Subcutaneous abdominal adipose tissue (tissue), 5 donors: ENCODE data around the gene BCORL1.

Source experiments
- H3K27ac ChIP-seq: one replicate; pipeline ENCODE4 v1.7.0; 2013; ENCODE audit warnings: low read depth, mild to moderate bottlenecking, inconsistent platforms, low read length, moderate library complexity
- H3K27me3 ChIP-seq, 5 donors: one replicate each; pipeline ENCODE4 v1.7.0; 2013; ENCODE audit warnings: low read length in 5 of 5, inconsistent platforms in 1 of 5; ENCODE audit not compliant: control insufficient read depth in 5 of 5, insufficient read depth in 4 of 5
- H3K36me3 ChIP-seq, 5 donors: one replicate each; pipeline ENCODE4 v1.7.0; 2013; ENCODE audit warnings: low read length in 5 of 5; ENCODE audit not compliant: control insufficient read depth in 5 of 5, insufficient read depth in 5 of 5
- H3K4me1 ChIP-seq, 5 donors: one replicate each; pipeline ENCODE4 v1.7.0; 2013; ENCODE audit warnings: low read length in 5 of 5, mild to moderate bottlenecking in 3 of 5, moderate library complexity in 1 of 5; ENCODE audit not compliant: control insufficient read depth in 5 of 5, insufficient read depth in 5 of 5
- H3K4me3 ChIP-seq, 5 donors: one replicate each; pipeline ENCODE4 v1.7.0; 2013; ENCODE audit warnings: low read length in 5 of 5, low read depth in 1 of 5
- H3K9ac ChIP-seq, 5 donors: one replicate each; pipeline ENCODE4 v1.7.0; 2013; ENCODE audit warnings: low read length in 5 of 5, mild to moderate bottlenecking in 4 of 5, moderate library complexity in 3 of 5
- H3K9me3 ChIP-seq, 5 donors: one replicate each; pipeline ENCODE4 v1.7.0; 2013; ENCODE audit warnings: low read length in 5 of 5; ENCODE audit not compliant: control insufficient read depth in 5 of 5
- donor health status: healthy.
- donor health status: healthy.
- donor health status: healthy.
- donor health status: healthy.
- donor health status: healthy.

Gene BCORL1

GRCh38 chrX:129982300-129983251 lies at the start of gene BCORL1:
Gene BCORL1 (plus strand): TSS chrX:129982635. CDS start chrX:130005232, 22,597 bp downstream.
- Histone ChIP-seq H3K4me3 (peak within 1 kb of the TSS in 4 of 5 donors; percentile 65 to 69 (median 66)), H3K9me3 (no peaks in the 10 kb centered on the region), H3K9ac (peak within 1 kb of the TSS in 4 of 5 donors; percentile 51 to 77 (median 60)), H3K27ac (no peak within 1 kb of the TSS), H3K27me3 (peaks cover 0 to 3% (median 2%) of the 10 kb centered on the region in 5 donors), H3K36me3 (no peaks in the 10 kb centered on the region), H3K4me1 (peaks cover 0 to 20% (median 13%) of the 10 kb centered on the region in 5 donors)

GRCh38 chrX:129932821-129933321 lies 49.6 kb upstream of the BCORL1 start:
- no peak overlapping the region for H3K9ac ChIP-seq
- H3K27me3 ChIP-seq = peaks cover 0 to 6% (median 3%) of the 10 kb centered on the region in 5 donors
- H3K27ac ChIP-seq = no peak overlapping the region

GRCh38 chrX:129933700-129934099 lies 48.7 kb upstream of the BCORL1 start:
- H3K27ac ChIP-seq = no peak overlapping the region
- peaks cover 0 to 7% (median 6%) of the 10 kb centered on the region in 5 donors for H3K27me3 ChIP-seq
- no peaks in the 10 kb centered on the region for H3K9me3 ChIP-seq
- H3K4me3 ChIP-seq = no peak overlapping the region
- peaks cover 0 to 6% (median 0%) of the 10 kb centered on the region in 5 donors for H3K36me3 ChIP-seq
- peaks cover 0 to 10% (median 4%) of the 10 kb centered on the region in 5 donors for H3K4me1 ChIP-seq
- no peak overlapping the region for H3K9ac ChIP-seq

More at GRCh38 chrX:129932821-129933321, 49.6 kb upstream of the BCORL1 start:
- Histone ChIP-seq H3K4me1 (peaks cover 0 to 10% (median 4%) of the 10 kb centered on the region in 5 donors), H3K9me3 (no peaks in the 10 kb centered on the region), H3K36me3 (peaks cover 0 to 6% (median under 1%) of the 10 kb centered on the region in 5 donors), H3K4me3 (peak overlapping the region in 4 of 5 donors; percentile 3 to 55 (median 38))

GRCh38 chrX:129934461-129934860 lies 48.0 kb upstream of the BCORL1 start:
- H3K27me3 ChIP-seq = peaks cover 0 to 9% (median 6%) of the 10 kb centered on the region in 5 donors
- peaks cover 0 to 10% (median 4%) of the 10 kb centered on the region in 5 donors for H3K4me1 ChIP-seq
- no peak overlapping the region for H3K4me3 ChIP-seq
- H3K27ac ChIP-seq = no peak overlapping the region
- H3K36me3 ChIP-seq = peaks cover 0 to under 1% (median 0%) of the 10 kb centered on the region in 5 donors
- no peak overlapping the region for H3K9ac ChIP-seq
- no peaks in the 10 kb centered on the region for H3K9me3 ChIP-seq

- no peak overlapping the region for H3K9ac ChIP-seq
- peaks cover 0 to 10% (median 4%) of the 10 kb centered on the region in 5 donors for H3K4me1 ChIP-seq
- H3K4me3 ChIP-seq = no peak overlapping the region
- no peak overlapping the region for H3K27ac ChIP-seq
- no peaks in the 10 kb centered on the region for H3K9me3 ChIP-seq
- H3K36me3 ChIP-seq = no peaks in the 10 kb centered on the region
- H3K27me3 ChIP-seq = peaks cover 0 to 13% (median 10%) of the 10 kb centered on the region in 5 donors
These were observed 47.5 kb upstream of the BCORL1 start for GRCh38 chrX:129934952-129935351.

GRCh38 chrX:129938081-129938480 lies 44.4 kb upstream of the BCORL1 start:
- H3K4me1 ChIP-seq = peaks cover 0 to under 1% (median under 1%) of the 10 kb centered on the region in 5 donors

GRCh38 chrX:129939986-129940385 lies 42.4 kb upstream of the BCORL1 start:
- Histone ChIP-seq H3K36me3 (no peaks in the 10 kb centered on the region), H3K9me3 (no peaks in the 10 kb centered on the region), H3K4me1 (no peaks in the 10 kb centered on the region), H3K9ac (no peak overlapping the region), H3K4me3 (no peak overlapping the region), H3K27ac (no peak overlapping the region), H3K27me3 (peaks cover 0 to 21% (median 9%) of the 10 kb centered on the region in 5 donors)

More at GRCh38 chrX:129938081-129938480, 44.4 kb upstream of the BCORL1 start:
- Histone ChIP-seq H3K9me3 (no peaks in the 10 kb centered on the region), H3K27ac (no peak overlapping the region), H3K27me3 (peaks cover 0 to 18% (median 12%) of the 10 kb centered on the region in 5 donors), H3K4me3 (no peak overlapping the region), H3K9ac (no peak overlapping the region), H3K36me3 (no peaks in the 10 kb centered on the region)

- no peak overlapping the region for H3K4me3 ChIP-seq
- no peaks in the 10 kb centered on the region for H3K4me1 ChIP-seq
- peaks cover 0 to 24% (median 9%) of the 10 kb centered on the region in 5 donors for H3K27me3 ChIP-seq
- H3K36me3 ChIP-seq = no peaks in the 10 kb centered on the region
- no peak overlapping the region for H3K9ac ChIP-seq
- no peak overlapping the region for H3K27ac ChIP-seq
- no peaks in the 10 kb centered on the region for H3K9me3 ChIP-seq
These were observed 41.7 kb upstream of the BCORL1 start for GRCh38 chrX:129940721-129941120.

GRCh38 chrX:129945131-129945530 lies 37.3 kb upstream of the BCORL1 start:
- Histone ChIP-seq H3K9me3 (no peaks in the 10 kb centered on the region), H3K4me1 (no peaks in the 10 kb centered on the region), H3K27ac (no peak overlapping the region), H3K27me3 (peaks cover 0 to 12% (median 2%) of the 10 kb centered on the region in 5 donors), H3K4me3 (no peak overlapping the region), H3K9ac (no peak overlapping the region), H3K36me3 (no peaks in the 10 kb centered on the region)

- H3K4me3 ChIP-seq = peak overlapping the region in 1 of 5 donors; percentile 56
- no peak overlapping the region for H3K27ac ChIP-seq
- no peaks in the 10 kb centered on the region for H3K36me3 ChIP-seq
- H3K9ac ChIP-seq = no peak overlapping the region
- H3K4me1 ChIP-seq = peaks cover 0 to 15% (median 10%) of the 10 kb centered on the region in 5 donors
- peaks cover 5 to 23% (median 14%) of the 10 kb centered on the region in 5 donors for H3K27me3 ChIP-seq
- H3K9me3 ChIP-seq = peaks cover 0 to 3% (median 0%) of the 10 kb centered on the region in 5 donors
These were observed 29.1 kb upstream of the BCORL1 start for GRCh38 chrX:129953334-129953648.
